GM18909 (cell line): ENCODE data around the gene ZNF260.
"Not testable (repeated sequence)": the region's sequence is repeated elsewhere in the genome, so short reads cannot be mapped to it uniquely, and the experiment has no call there.

Experiments
- ATAC-seq: cut with Tn5 transposase; IDR thresholded peaks from one replicate; pipeline ENCODE4 v1.9.1; 2021; ENCODE audit warnings: mild to moderate bottlenecking; ENCODE audit not compliant: unreplicated experiment, poor library complexity

ZNF260 gene

DNA sequence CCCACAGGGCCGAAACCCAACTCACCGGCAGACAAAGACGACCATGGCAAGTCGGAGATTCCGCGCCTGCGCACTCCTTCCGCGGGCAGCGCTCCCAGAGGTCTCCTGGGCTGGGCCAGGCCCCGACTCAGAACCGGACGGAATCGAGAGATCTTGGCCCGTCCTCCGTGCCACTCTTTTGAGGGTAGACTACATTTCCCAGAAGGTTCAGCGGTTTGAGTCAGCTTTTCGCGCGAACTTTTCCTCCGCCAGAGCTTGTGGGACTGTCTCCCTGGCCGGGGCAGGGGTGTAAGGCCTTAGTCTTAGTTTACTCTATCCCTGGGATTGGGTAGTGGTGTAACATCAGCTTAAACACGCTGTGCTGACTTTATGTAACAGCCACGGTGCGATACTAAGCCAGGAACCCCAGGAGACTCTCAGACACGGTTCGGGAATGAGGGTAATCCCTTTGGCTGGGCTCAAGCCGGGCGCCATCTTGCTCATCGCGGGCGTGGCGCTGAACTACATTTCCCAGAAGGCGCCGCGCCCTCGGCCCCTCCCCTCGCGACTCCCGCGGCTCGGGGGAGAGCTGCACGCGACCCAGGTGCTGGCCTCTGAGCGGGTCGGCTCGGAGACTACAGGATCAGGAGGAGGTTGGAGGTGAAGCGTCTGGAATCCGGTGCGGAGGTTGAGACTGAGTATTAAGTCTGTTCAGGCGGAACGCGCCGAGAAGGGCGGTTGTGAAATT, at the start of gene ZNF260:
TSS of gene ZNF260 (minus strand) at position 78 of the 727 bp plus-strand sequence. CDS start 13,033 bp downstream, outside the sequence.
- ATAC-seq: peak; percentile 91

DNA sequence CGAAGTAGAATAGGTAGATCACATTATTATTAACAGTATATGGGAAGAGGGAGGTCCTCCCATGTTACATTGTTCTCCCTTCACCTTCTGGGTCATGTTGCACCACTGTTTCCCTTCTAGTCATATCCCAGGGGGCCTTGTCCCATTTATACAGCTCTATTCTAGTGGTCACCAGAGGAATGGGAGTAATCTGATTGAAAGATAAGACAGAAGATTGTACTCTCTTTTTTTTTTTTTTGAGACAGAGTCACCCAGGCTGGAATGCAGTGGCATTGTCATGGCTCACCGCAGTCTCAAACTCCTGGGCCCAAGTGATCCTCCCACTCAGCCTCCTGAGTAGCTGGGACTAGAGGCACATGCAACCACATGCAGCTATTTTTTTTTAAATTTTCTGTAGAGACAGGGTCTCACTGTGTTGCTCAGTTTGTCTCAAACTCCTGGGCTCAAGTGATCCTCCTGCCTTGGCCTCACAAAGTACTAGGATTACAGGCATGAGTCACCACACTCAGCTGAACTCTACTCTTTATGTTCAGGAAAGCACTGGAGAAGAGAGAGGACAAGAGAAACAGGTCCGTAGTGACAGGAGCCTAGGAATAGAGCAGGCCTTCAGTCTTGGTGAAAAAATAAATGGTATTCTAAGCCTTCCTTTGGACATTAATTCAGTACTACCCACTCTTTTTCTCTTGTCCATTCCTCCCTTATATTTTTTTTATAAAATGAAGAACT, 49.4 kb upstream of the ZNF260 start:
- ATAC-seq: no peak

DNA sequence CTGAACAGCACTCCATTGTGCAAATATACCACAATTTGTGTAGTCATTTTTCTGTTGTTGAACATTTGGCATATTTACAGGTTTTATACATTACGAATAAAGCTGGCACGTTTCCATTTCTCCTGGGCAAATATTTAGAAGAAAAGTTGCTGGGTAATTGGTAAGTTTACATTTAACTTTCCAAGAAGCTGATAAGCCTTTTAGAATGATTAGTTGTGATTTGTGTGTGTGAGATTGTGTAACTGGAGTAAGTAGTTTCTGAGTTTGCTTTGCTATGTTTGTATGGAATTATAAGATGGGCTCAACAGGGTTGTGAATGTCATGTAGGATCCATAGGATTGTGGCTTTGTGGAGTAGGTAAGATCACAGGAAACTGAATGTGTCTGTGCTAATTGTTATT, 46.7 kb upstream of the ZNF260 start:
- ATAC-seq: no peak

DNA sequence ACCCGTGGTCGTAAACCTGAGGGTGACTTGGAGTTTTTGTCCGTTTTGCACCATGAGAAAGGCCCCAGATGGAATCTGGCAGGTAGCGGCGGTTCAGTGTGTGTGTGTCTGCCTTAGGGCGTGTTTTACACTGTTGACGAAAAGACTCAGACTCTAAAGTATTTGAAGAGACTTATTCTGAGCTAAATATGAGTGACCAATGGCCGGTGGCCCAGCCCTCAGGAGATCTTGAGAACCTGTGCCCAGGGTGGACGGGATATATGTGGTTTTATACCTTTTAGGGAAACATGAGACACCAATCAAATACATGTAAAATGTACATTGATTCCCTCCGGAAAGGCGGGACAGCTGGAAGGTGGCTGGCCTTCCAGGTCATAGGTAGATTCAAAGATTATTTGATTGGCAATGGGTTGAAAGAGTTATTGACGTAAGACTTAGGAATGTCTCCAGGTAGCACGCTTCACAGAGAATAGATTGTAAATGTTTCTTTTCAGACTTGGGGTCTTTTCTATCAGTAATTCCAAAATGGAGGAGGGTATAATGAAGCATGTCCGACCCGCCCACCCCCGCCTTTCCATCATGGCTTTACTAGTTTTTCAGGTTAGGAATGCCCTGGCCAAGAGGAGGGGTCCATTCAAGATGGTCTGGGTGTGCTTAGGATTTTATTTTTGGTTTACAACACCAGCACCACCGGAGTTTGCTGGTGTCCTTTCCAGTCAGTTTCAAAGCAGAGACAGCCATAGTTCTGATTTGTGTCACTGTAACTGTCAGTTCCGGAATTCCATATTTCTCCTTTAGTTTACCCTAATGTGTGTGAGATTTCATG, 46.0 kb upstream of the ZNF260 start:
- ATAC-seq: no peak

DNA sequence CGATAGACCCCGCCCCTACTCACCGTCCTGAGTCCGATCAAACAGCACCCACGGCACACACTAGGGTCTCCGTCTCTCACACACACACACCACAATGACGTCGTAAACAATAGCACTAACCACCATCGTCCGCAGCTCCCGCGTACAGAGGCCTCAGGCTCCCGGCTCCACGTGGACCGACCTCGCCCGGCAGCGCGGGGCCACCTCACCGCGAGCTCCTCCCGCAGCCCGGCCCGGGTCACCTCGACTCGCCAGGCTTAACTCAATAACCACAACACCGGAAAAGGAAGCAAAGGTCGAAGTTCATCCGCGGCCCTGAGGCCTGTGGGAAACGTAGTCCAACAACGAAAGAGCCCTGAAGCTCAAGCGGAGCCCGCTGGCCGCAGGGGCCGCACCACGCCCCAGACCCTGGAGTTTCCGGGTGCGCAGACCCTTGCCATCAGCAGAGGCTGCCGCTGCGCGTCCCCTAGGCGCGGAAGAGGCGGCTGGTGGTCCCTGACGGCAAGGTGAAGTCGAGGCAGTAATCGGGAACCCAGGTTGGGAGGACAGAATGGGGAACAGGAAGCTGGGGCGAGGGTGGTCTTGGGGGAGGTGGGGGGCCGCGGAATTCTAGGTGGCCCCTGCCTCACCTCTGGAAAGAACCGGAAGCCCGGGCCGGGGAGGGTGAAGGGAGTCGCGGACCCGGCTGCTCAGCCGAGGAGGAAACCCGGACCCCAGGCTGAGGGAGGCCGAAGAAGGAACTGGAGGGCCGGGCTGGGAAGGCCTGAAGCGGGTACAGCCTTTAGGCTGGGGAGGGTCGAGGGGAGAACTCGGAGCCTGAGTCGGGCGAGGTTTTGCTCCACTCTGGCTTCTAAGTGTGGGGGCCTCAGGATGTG, 45.2 kb upstream of the ZNF260 start, which contains the start of gene ZNF529:
TSS of gene ZNF529 (minus strand) at position 273 of the 875 bp plus-strand sequence. CDS start 946 bp downstream, outside the sequence.
- ATAC-seq: peak; percentile 93

DNA sequence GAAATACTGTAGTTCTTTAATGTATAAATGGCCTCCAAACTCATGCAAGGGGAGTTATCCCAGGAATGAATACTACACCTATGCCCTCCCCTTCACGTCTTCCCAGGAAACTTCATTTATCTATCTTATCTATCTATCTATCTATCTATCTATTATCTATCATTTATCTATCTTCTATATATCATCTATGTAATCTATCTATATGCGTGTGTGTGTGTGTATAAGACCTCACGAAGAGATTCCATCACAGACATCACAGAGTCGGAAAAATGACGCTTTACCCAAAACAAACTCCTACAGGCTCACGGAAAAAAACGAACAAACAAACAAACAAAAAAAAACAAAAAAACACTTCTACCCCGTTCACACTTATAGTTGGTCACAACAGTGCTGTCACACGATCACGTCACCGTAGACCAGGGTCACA, 44.5 kb upstream of the ZNF260 start:
- ATAC-seq: no peak

DNA sequence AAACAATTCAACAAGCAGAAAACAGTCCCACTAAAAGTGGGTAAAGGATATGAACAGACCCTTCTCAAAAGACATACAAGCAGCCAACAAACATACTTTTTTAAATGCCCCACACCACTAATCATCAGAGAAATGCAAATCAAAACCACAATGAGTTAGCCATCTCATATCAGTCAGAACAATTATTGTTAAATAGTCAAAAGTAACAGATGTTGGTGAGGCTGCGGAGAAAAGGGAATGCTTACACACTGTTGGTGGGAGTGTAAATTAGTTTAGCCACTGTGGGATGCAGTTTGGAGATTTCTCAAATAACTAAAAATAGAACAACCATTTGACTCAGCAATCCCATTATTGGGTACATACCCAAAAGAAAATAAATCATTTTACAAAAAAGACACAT, 36.3 kb upstream of the ZNF260 start:
- ATAC-seq: no peak

DNA sequence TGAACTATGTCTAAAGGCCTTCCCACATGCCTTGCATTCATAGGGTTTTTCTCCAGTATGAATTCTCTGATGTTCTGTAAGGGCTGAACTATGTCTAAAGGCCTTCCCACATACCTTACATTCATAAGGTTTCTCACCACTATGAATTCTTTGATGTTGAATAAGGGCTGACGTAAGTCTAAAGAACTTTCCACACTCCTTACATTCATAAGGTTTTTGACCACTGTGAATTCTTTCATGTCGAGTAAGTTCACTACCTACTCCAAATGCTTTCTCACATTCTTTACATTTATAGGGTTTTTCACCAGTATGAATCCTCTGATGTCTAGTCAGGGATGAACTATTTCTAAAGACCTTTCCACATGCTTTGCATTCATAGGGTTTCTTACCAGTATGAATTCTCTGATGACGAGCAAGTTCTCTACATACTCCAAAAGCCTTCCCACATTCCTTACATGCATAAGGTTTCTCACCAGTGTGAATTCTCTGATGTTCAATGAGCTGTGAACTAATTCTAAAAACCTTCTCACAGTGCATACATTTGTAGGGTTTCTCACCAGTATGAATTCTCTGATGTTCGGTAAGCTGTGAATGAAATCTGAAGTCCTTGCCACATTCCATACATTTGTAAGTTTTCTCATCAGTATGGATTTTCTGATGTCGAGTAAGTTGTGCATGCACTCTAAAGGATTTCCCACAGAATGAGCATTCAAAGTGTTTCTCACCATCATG, 19.1 kb upstream of the ZNF260 start:
- no peak for ATAC-seq

DNA sequence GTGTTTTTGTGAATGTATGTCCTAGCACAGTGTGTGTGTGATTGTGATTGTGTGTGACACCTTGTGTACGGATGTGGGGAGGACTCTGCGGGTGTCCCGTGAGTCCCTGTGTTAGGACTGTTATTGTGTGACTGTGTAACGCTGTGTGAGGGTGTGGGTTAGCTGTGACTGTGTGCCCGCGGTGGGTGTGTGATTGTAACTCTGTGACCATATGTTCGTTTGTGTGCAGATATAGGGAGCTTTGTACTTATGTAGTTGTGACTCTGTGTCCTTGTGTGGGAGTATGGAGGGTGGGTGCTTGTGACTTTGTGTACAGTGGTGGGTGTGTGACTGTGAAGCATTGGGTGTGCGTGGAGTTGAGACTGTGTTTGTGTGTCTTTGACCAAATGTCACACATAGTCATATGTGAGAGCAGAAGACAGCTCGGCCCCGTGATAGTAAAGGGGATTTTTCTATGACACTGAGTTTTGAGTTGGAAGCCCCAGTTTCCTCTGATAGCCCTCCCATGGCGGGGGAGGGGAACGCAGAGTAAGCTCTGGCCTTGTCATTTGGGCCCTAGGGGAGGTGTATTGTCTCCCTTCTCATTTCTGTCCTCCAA, 949 bp upstream of the ZNF260 start:
- peak; percentile 32 for ATAC-seq

DNA sequence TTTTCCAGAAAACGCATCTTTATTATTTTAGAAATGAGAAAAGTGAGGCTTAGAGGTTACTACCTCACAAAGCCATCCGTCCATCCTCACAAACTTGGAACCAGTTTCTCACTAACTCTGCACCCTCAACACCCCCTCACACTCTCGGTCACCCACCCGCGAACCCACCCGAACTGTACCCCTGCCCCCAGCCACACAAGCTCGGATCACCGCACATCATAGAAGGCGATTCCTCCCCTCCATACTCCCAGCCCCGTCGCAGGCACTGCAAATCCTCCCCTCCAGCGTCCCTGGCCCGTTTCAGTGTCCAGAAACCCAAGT, 238 bp downstream of the ZNF260 start:
- no peak for ATAC-seq

DNA sequence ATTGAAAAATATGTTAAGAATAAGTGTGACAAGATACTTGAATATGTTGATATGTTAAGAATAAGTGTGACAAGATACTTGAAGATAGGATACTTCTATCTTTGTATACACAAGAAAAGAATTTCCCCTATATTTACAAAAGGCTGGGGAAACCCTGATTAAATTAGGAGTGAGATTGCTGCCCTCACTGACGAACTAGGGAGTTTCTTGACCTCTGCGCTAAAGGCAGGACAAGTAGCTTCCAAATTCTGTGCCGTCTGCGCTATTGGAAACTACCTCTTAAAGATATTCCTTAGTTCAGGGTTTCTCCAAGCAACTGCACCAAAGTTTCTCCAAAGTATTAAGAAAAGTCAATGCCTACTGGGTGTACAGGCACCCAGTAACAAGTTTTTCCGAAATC, 730 bp downstream of the ZNF260 start:
- no peak for ATAC-seq

DNA sequence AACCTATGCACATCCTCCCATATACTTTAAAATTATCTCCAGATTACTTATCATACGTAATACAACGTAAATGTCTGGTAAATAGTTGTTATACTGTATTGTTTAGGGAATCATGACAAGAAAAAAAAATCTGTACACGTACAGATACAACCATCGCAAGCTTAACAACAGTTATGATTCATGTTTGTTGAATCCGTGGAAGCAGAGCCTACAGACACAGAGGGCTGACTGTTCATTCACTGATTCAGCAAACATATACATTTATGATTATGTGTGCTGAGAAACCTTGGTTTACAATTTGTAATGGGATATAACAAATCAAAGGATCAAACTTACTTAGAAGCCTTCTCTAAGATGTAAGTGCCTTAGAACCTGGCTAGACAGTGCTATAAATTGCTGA, 1.5 kb downstream of the ZNF260 start:
- ATAC-seq: no peak

DNA sequence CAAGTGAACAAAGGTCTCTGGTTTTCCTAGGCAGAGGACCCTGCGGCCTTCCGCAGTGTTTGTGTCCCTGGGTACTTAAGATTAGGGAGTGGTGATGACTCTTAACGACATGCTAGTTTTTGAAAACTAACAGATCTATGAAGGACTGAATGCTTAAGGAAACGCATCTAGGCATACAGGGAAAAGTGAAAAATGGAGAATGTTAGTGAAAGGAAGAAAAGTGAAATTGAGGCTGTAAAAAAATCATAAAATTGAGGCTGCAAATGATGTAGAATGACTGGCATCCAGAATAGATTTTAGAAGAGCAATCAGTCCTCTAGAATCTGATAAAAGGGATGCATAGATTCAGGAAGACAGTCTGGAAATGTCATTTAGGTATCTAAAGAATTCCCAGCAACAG, 3.5 kb downstream of the ZNF260 start:
- no peak for ATAC-seq

DNA sequence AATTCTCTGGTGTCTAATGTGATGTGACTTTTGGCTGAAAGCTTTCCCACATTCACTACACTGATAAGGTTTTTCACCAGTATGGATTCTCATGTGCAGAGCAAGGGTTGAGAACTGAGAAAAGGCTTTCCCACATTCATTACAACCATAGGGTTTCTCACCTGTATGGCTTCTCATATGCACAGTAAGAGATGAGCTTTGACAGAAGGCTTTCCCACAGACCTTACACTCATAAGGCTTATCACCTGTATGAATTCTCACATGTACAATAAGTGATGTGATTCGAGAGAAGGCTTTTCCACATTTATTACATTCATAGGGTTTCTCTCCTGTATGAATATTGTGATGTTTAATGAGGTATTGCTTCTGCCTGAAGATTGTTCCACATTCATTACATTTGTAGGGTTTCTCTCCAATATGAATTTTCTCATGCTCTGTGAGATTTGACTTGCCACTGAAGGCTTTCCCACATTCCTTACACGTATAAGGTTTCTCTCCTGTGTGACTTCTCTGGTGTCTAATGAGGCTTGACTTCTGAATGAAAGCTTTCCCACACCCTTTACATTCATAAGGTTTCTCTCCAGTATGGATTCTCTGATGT, 14.0 kb downstream of the ZNF260 start:
- no peak for ATAC-seq

DNA sequence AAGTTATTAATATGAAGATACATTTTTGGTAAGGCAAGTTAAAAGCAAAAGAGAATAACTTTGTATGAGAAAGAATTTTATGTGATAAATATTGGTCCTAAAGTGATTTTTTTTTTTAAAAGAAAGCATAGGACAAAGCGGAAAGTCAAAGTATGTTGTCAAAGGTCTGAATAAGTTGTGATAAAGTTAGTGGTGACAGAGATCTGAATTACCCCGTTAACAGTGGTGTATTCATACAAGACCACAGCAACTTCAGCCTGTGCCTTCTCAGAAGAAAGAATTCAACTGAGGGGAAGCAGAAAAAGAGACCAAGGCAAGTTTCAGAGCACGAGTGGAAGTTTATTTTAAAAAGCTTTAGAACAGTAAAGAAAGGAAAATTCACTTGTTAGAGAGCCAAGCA, 19.7 kb downstream of the ZNF260 start:
- ATAC-seq: no peak

DNA sequence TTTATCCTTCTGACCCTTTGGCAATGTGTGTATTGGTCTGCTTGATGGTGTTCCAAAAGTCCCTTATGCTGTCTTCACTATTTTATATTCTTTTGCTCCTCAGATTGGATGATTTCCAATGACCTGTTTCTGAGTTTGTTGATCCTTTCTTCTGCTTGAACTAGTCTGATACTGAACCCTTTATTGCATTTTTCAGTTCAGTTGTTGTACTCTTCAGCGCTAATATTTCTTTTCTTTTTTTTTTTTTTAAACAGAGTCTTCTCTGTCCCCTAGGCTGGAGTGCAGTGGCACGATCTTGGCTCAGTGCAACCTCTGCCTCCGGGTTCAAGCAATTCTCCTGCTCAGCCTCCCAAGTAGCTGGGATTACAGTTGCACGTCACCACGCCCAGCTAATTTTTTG, 26.1 kb downstream of the ZNF260 start:
- ATAC-seq: no peak

DNA sequence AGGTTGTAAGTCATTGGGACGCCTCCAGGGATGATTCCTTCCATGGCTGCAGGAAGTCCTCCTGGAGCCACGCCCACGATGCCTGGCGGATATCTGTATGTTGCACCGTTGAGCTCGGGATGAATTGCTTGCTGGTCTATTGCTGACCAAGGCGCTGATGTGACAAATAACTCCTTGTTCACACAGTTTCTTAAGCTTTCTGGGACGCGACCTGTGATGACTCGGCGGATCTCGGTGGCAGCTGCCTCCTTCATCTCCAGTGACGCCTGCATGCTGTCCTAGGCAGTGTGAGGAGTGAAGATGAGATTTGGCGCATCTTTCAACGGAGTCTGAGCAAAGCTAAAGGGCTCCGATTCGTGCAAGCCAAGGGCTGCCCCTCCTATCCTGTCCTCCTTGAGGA, 31.1 kb downstream of the ZNF260 start:
- no peak for ATAC-seq

DNA sequence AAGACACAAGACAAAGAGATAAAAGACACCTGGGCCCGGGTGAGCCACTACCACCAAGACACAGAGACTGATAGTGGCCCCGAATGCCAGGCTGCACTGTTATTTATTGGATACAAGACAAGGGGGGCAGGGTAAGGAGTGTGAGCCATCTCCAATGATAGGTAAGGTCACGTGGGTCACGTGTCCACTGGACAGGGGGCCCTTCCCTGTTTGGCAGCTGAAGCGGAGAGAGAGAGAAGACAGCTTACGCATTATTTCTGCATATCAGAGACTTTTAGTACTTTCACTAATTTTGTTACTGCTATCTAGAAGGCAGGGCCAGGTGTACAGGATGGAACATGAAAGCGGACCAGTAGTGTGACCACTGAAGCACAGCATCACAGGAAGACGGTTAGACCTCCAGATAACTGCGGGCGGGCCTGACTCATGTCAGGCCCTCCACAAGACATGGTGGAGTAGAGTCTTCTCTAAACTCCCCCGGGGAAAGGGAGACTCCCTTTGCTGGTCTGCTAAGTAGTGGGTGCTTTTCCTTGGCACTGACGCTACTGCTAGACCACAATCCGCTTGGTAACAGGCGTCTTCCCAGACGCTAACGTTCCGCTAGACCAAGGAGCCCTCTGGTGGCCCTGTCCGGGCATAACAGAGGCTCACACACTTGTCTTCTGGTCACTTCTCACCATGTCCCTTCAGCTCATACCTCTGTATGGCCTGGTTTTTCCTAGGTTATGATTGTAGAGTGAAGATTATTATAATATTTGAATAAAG, 35.2 kb downstream of the ZNF260 start:
- not testable (repeated sequence) for ATAC-seq
